Left ventricle myocardium inferior (tissue), 1 donor: ENCODE data around the gene PAIP1. TPM values are rescaled to one million over a fixed set of nuclear protein-coding genes. Genes with fewer than 3 reads are reported as not detected.
A peak's percentile ranks its signal among the peaks of the same experiment; 100 is the strongest.

Source experiments
- DNase-seq: peaks from one replicate; pipeline ENCODE4 v3.0.0-alpha.2; 2020
- H3K27ac ChIP-seq: fragments of 200-600 bp; replicated peaks from 2 replicates; pipeline ENCODE4 v1.8.0; 2021
- H3K27me3 ChIP-seq: fragments of 200-600 bp; 2 replicates; pipeline ENCODE4 v1.8.0; 2021; ENCODE audit warnings: low read depth
- H3K36me3 ChIP-seq: fragments of 200-600 bp; 2 replicates; pipeline ENCODE4 v1.8.0; 2021
- H3K4me1 ChIP-seq: fragments of 200-600 bp; 2 replicates; pipeline ENCODE4 v1.8.0; 2021
- H3K4me3 ChIP-seq: fragments of 200-600 bp; 2 replicates; pipeline ENCODE4 v1.8.0; 2021; ENCODE audit warnings: mild to moderate bottlenecking, moderate library complexity
- H3K9me3 ChIP-seq: fragments of 200-600 bp; replicated peaks from 2 replicates; pipeline ENCODE4 v1.8.0; 2021
- intact Hi-C: fragments of 100-400 bp; cut with micrococcal nuclease; formaldehyde crosslinking; loops from one replicate; pipeline ENCODE4 v1.11.0; 2022
- total RNA-seq: library from RNA; stranded (reverse); fragmentation: NEBNext Ultra II Directional; extraction: Animal tissue kit (Norgen Biotek cat#: 25700); gene quantifications from one replicate; pipeline ENCODE4 v1.2.1, GENCODE V29; 2021
- TF ChIP-seq, protein P1 (sequence below): fragments of 200-600 bp; IDR thresholded peaks from 2 replicates; pipeline ENCODE4 v1.8.0; 2021; ENCODE audit warnings: antibody characterized with exemption, mild to moderate bottlenecking, borderline replicate concordance
- donor health status: DM: no; HTN: yes; CAD: no; lungs with severe emphysema.

The PAIP1 gene
- total RNA-seq, 1 donor from 2014 or later: 129 TPM

DNA sequence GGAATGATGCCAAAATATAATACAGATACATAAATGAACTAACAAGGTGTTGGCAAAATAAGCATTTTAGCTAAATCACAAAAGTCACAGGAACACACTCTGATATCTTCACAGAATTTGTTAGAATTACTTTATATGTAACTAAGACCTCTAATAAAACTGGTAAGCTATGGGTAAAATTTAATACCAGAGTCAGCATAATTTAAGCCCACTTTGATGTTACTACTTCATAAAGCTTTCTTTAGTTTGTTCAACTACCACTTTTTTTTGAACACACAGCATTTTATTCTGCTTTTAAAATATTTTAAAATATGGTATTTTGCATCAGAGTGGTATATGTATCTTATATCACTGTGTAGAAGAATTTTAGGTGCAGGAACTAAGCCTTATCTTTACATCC, 19.9 kb downstream of the PAIP1 start:
- H3K4me1 ChIP-seq: no peaks in the 10 kb centered on the region
- no peak overlapping the region for H3K27ac ChIP-seq
- H3K9me3 ChIP-seq: no peaks in the 10 kb centered on the region
- H3K4me3 ChIP-seq: no peak overlapping the region
- H3K27me3 ChIP-seq: no peaks in the 10 kb centered on the region
- TF ChIP-seq, protein P1, sequence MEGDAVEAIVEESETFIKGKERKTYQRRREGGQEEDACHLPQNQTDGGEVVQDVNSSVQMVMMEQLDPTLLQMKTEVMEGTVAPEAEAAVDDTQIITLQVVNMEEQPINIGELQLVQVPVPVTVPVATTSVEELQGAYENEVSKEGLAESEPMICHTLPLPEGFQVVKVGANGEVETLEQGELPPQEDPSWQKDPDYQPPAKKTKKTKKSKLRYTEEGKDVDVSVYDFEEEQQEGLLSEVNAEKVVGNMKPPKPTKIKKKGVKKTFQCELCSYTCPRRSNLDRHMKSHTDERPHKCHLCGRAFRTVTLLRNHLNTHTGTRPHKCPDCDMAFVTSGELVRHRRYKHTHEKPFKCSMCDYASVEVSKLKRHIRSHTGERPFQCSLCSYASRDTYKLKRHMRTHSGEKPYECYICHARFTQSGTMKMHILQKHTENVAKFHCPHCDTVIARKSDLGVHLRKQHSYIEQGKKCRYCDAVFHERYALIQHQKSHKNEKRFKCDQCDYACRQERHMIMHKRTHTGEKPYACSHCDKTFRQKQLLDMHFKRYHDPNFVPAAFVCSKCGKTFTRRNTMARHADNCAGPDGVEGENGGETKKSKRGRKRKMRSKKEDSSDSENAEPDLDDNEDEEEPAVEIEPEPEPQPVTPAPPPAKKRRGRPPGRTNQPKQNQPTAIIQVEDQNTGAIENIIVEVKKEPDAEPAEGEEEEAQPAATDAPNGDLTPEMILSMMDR: no peak
- H3K36me3 ChIP-seq: peaks cover 85% of the 10 kb centered on the region
- intact Hi-C loops: no loop called here
- DNase-seq: no peak

DNA sequence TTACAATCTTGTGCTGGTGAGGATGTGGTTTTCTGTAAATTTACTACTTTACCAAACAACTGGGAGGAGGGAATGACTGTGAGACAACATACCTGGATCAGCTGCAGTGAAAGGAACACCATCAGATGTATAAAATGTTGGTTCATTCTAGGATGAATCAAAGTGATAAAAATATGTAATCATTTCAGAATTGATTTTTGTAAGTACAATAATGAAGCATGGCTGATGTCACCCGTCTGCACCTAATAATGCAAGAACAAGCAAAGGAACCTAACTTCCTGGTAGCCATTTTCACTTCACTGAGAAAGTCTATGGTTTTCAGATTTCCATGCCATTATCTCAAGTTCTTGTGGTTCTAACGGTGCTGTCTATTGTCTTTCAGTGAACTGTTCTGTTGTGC, 23.2 kb downstream of the PAIP1 start:
- TF ChIP-seq, protein P1: no peak
- Histone ChIP-seq H3K4me1 (no peaks in the 10 kb centered on the region), H3K27me3 (no peaks in the 10 kb centered on the region), H3K4me3 (no peak overlapping the region), H3K36me3 (peaks cover 98% of the 10 kb centered on the region), H3K27ac (no peak overlapping the region), H3K9me3 (no peaks in the 10 kb centered on the region)
- intact Hi-C loops: no loop called here
- DNase-seq: no peak

- peaks cover 87% of the 10 kb centered on the region for H3K36me3 ChIP-seq
- H3K4me3 ChIP-seq: no peak overlapping the region
- H3K4me1 ChIP-seq: no peaks in the 10 kb centered on the region
- no peaks in the 10 kb centered on the region for H3K27me3 ChIP-seq
- intact Hi-C loops: no loop called here
- H3K9me3 ChIP-seq: no peaks in the 10 kb centered on the region
- no peak overlapping the region for H3K27ac ChIP-seq
- TF ChIP-seq, protein P1: no peak
- DNase-seq: no peak
These were observed 26.2 kb downstream of the PAIP1 start for GRCh38 chr5:43530648-43531047.

DNA sequence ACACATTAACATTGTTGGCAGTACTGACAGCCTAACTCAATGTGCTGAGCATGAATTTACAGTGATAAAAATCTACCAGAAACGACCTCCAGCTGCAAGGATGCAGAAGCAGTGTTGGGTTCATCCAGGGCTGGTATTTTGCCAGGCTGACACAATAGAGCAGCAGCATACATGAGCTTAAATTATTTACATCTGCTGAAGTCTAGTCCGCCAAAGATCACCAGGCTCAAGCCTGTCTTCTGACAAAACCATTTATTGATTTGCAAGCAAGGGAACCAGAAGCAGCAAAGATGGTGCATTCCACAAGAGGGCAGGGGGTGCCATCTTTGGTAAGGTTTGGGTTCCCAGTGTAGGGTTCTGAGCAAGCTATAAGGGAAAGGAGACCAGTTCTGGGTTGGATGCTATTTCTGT, 33.2 kb downstream of the PAIP1 start:
- Histone ChIP-seq H3K36me3 (peaks cover 45% of the 10 kb centered on the region), H3K4me3 (no peak overlapping the region), H3K27ac (no peak overlapping the region), H3K9me3 (no peaks in the 10 kb centered on the region), H3K4me1 (no peaks in the 10 kb centered on the region), H3K27me3 (no peaks in the 10 kb centered on the region)
- no peak for DNase-seq
- intact Hi-C loops: no loop called here
- TF ChIP-seq, protein P1: no peak

DNA sequence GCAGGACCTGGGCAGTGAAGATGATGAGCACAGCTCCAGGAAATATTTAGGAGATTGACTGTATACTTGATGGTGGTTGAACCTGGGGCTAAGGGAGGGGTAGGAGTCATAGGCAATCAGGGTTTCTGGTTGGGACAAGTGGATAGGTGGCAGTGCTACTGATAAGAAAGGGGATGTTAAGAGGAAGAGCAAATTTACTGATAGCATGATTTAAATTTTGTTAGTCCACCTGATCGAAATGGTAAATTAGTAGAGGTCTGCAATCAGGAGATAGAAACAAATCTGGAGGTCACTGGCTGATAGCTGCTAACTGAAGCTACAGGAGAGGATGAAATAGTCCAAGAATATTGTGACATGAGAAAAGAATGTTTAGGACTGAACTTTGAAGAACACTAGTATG, 36.3 kb downstream of the PAIP1 start:
- Histone ChIP-seq H3K4me3 (no peak overlapping the region), H3K27ac (no peak overlapping the region), H3K9me3 (no peaks in the 10 kb centered on the region), H3K4me1 (peaks cover 4% of the 10 kb centered on the region), H3K27me3 (no peaks in the 10 kb centered on the region), H3K36me3 (peaks cover 26% of the 10 kb centered on the region)
- no peak for DNase-seq
- TF ChIP-seq, protein P1: no peak
- intact Hi-C loops: no loop called here

DNA sequence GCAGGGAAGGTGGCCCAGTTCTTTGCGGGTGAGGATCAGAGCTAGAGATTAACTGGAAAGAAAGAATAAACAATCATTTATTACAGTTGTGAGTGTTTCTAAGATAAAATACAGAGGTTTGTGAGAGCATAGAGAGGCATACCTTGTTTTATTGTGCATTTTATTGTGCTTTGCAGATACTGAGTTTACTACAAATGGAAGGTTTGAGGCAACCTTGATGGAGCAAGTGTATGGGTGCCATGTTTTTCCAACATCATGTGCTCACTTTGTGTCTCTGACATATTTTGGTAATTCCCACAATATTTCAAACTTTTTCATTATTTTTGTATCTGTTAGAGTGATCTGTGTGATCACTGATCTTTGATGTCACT, 41.2 kb downstream of the PAIP1 start:
- no peaks in the 10 kb centered on the region for H3K36me3 ChIP-seq
- intact Hi-C loops: no loop called here
- H3K4me3 ChIP-seq: peak overlapping the region; percentile 88
- H3K4me1 ChIP-seq: peaks cover 21% of the 10 kb centered on the region
- H3K27ac ChIP-seq: peak overlapping the region; percentile 92
- no peaks in the 10 kb centered on the region for H3K27me3 ChIP-seq
- no peak for DNase-seq
- TF ChIP-seq, protein P1: no peak
- H3K9me3 ChIP-seq: no peaks in the 10 kb centered on the region
